Activated CD4-positive, CD25-positive, alpha-beta regulatory T cell treated with anti-CD3 and anti-CD28 coated beads, Interleukin-2, amount 50 U/mL, for 72 hours (primary cell): ENCODE measurements around the gene SMC2.

Source experiments
- DNase-seq: peaks from one replicate; pipeline ENCODE4 v3.0.0; 2021

SMC2 gene

DNA sequence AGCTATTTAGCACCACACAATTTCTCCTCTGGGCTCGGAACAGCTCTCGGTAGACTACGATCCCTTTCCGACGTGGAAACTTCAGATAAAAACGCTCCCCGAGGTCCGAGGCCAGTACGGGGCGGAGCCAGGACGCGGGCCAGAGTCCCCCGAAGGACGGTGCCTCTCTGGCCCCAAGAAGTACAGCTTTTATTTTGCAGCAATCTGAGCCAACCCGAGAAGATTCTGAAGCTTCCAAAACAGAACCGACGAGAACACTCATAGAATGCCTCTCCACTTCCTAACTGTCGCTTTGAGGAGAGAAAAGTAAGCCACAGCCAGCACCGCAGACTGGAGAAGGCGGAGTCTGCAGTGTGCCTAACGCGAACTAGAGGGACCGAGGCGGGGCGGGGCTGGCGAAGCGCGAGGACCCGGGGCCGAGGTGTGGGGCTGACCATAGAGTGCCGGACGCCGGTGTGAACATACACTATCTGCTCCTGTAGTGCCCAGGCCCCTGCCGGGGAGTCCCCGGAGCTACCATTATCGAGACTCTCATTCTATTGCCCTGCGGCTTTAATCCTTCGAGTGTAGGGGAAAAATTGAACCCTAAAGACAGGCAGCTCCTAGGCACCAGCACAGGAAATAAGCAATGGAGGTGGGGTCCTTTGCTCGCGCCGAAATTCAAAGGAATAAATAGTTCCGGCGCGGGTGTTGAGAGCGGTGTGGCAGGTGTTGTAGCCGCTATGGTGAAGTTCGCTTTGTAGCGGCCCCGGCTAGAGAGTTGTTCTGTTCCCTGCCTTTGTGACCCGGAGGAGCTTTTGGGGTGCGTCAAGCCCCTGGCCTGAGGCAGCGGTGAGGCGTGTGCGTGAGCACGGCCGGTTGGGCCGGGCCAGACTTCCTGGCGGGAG lies at the start of gene SMC2:
Gene SMC2, plus strand, starts transcription at position 663 of the 887 bp plus-strand sequence. CDS start 1,076 bp downstream, outside the sequence.
- DNase-seq = peak; percentile 94

GRCh38 chr9:104068546-104068945 lies 25.6 kb upstream of the SMC2 start:
- DNase-seq = no peak

- no peak for DNase-seq
Observed at GRCh38 chr9:104069288-104069687, 24.8 kb upstream of the SMC2 start.

- no peak for DNase-seq
Observed at GRCh38 chr9:104071589-104071988, 22.5 kb upstream of the SMC2 start.

- DNase-seq = no peak
Observed at GRCh38 chr9:104073098-104073769, 20.9 kb upstream of the SMC2 start.

DNA sequence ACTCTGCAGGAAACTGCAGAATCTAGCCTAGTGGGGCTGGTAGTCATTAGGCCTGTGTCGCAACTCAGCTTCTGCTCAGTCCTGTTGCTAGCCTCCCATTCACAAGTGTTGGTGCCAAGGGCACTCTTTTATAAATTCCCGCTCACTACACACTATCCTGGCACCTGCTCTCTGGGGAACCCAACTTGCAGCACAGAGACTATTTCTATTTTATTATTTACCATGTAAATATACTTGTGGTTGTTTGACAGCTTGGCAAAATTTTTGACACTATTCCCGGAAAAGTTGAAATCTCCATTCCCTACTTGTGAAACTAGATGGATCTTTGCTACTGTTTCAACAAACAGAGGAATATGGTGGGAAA lies 20.4 kb upstream of the SMC2 start:
- no peak for DNase-seq

DNA sequence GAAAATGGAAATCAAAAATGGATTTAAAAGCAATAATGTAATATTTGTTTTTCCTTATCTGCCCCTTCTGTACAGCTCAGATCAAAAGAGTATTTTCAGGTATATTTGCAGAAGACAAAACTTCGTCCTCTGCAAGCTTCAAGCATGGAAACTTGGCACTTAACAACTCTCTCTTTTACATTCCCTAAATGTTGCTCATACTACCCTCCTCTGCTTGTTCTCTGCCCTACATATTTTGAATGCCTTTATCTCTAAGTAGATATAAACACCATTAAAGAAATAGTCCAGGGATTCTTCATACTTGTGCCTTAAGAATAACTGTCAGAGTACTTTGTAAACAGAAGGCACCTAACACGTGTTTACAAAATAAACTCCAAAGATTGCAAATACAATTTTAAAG lies 19.2 kb upstream of the SMC2 start:
- no peak for DNase-seq

GRCh38 chr9:104075801-104076753 lies 18.0 kb upstream of the SMC2 start:
- DNase-seq = no peak

DNA sequence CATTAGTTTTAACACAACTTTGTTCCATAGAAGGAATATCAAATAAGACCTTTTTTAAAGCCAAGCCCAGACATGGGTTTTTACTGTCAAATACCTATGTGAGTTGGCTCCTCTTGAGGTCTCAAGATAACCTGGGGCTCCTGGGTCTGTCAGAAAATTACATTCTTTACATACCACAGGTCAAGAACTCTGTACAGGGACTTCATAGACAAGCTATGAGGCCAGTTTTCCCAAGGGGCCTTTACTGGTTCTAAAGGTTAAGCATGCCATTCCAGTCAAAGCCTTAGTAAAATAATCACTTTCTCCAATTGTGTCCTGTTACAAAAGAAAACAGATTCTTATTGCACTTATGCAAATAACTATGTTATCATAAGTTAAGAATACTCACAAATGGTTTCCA lies 15.5 kb upstream of the SMC2 start:
- DNase-seq = no peak

DNA sequence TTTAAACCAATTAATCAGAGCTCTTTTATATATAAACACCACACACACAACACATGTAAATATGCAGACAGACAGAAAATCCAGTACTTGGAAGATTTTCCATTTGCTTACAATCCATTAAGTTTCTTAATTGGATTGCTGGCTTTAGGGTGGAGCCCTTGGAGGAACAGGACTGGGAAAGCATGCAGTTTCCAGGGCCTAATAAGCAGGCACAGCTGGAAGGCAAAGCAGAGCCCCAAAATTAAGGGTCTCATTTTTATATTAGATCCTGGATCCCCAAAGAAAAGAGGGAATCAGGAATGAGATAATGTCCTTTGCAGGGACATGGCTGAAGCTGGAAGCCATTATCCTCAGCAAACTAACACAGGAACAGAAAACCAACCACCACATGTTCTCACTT lies 13.1 kb upstream of the SMC2 start:
- no peak for DNase-seq

GRCh38 chr9:104082168-104082567 lies 11.9 kb upstream of the SMC2 start:
- no peak for DNase-seq

DNA sequence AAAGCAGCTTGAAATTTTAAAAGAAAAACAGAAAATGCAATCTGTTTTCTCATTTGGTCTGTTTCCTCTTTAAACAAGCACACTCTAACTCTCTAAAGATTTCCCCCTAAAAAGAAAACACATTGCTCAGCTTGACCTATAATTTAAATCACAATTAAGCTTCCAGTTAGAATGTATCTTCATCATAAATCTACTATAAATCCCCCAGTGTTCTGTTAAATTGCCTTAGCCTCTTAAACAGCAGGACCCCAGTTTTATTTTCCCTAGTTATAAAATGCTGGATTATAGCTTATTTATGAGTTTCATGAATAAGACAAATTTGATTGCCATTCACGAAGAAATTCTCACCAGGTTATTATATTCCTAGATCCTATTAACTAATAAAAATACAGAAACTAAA lies 8.6 kb upstream of the SMC2 start:
- no peak for DNase-seq

- no peak for DNase-seq
Observed at GRCh38 chr9:104087894-104088293, 6.2 kb upstream of the SMC2 start.

DNA sequence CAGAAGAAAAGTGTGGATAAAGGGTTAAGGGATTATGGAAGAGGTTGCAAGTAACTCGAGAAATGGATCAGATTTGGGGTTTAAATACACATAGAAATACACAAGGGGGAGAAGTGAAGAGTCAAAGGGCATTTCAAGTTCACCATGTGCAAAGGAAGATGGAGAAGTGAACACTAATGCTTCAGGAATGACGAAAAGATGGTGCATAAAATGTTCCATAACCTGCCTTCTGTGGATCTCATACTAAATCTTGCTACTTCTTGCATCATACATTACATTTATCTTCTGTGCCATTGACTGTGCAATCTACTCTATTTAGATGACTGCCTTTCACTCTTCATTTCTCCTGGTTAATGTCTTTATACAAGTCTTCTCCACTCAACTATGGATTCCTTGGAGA lies 5.7 kb upstream of the SMC2 start:
- DNase-seq = no peak

DNA sequence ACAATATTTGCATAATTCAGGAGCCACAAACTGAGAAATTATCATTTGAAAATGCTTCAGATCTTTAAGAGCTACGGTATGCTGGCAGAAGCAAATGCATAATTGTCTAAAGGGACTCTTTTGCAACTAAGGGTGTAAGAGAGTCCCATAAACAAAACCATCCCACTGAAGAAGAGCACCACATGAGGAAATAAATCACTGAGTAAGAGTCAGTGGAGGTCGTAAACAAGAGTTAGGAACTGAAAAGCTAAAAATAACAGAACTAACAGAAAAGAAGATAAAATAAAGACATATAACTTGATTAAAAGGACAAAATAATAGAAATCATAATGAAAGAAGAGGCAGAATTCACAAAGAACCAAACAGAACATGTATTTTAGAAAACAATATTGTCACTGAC lies 3.5 kb upstream of the SMC2 start:
- no peak for DNase-seq

DNA sequence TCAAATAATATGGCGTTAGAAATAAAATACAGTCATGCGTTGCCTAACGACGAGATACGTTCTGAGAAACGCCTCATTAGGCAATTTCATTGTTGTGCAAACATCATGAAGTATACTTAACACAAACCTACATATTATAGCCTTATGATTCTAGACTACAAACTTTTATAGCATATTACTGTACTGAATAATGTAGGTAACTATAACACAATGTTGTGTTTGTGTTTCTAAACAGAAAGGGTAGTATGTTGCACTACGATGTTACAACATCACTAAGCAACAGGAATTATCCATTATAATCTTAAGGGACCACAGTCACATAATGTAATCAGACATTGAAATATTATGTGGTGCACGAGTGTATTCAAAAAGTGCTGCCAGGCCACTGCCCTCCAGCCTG lies 3.0 kb upstream of the SMC2 start:
- no peak for DNase-seq

DNA sequence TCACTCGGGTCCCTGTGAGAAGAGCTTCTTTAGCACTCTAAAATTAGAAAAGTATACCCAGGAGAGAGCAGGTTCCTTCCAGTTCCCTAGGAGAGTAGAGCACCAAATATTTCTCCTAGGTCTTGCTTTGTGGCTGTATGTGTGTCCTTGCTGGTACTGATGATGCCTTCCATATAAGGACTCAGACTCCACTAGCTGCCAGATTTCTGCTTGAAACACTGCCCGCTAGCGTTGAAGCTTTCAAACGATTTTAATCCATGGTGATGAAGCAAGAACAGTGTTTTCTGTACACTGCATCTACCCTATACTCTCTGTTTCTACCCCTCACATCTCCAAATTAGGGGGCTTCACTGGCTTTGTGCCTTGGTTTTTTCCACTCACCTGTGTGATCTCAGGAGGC lies 2.4 kb upstream of the SMC2 start:
- DNase-seq = no peak

- no peak for DNase-seq
Observed at GRCh38 chr9:104092192-104092591, 1.9 kb upstream of the SMC2 start.

DNA sequence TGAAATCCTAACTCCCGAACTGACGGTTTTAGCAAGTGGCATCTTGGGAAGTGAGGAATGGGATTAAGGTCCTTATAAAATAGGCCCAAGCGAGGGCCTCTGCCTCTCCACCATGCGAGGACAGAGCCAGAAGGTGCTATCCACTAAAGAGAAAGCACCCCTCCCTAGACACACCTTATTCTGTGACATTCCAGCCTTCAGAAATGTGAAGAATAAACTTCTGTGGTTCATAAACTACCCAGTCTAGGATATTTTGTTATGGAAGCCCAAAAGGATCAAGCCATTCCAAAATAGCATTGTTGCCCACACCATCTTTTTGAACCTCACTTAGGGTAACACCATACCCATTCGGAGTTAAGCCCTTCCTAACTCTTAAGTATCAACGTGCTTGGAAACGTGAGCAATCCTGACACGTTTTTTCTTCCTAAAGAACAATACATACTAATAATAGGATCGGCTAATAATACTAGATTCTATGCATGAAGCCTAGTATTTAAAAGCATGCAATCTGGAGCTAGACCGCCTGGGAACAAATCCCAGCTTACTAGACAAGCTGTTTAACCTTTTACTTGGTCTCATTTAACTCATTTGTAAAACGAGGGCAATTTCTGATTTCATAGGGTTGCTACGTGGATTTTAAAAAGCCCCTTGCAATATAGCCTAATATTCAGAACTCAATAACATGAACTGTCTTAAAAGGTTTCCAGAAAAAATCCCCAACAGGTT lies 1.1 kb upstream of the SMC2 start:
- no peak for DNase-seq

DNA sequence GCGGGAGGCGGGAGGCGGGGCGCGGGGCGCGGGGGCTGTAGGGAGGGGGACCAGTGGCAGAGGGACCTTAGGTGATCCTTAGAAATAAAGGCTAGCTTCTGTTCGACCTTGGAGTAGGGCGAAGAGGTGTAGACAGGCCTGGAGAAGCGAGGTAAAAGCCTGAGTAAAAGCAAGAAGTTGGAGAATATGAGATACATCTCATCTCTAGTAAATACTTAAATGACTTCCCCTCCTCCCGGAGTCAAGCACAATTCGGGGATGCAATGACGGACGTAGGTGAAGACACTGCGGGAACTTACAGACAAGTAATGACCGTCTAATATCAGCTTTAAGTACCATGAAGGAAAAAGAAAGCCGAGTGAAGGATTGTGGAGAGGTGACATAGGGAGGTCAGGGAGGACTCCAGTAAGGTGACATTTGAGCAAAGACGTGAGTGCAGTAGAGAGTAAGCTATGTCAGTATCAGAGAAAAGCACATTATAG lies 466 bp downstream of the SMC2 start:
- DNase-seq = no peak

DNA sequence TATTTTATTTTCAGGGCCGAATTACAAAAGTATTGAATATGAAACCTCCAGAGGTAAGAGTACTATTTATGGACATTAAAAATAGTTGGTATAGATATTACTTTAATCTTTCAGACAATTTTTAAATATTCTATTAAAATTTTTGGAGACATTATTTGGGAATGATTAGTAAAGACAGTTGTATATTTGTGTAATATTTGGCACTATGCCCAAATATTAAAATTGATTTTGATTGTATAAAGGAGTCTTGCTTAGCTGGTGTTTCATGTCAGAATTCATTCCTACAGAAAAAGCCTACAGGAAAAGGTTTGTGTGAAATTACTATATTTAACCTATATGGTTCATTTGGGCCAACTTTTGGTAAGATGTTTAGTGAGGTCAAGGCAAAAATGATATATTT lies 5.5 kb downstream of the SMC2 start:
- no peak for DNase-seq

- DNase-seq = no peak
Observed at GRCh38 chr9:104104360-104104759, 10.3 kb downstream of the SMC2 start.

DNA sequence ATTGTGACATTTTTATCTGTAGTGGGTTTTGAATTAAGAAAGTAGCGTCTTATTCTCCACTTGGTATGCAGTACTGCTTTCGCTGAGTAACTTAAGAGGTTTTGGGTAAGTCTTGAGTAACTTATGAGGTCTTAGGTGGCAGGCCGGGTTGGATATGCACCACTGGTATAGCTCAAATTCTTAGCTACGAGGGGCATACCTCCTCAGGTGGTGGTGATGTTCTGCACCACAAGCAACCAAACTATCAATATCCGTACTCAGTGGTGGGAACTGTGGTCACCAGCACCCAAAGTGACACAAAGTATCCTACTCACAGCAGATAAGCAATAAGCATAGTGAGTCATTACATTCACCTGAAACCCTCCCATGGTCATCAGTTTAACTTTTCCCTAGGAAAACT lies 13.7 kb downstream of the SMC2 start:
- no peak for DNase-seq
